Measurements from ENCODE around the gene PIAS4.

- TF ChIP-seq CTCF (IDR thresholded peaks at IDR 0.05; ENCODE audit: insufficient read depth, low read length, poor library complexity, severe bottlenecking) (no peak), EZH2phosphoT487 (conservative IDR thresholded peaks at IDR 0.05; ENCODE audit: low read length) (no peak)
Observed at GRCh38 chr19:4088975-4089374, 81.4 kb downstream of the PIAS4 start.

Data from SU-DHL-6 (cell line).